H1 (cell line): ENCODE data around the gene SESN3. TPM values are rescaled to one million over a fixed set of nuclear protein-coding genes. Genes with fewer than 3 reads are reported as not detected.

Experiments used
- CTCF ChIA-PET: fragments of 300-600 bp; sonication (Branson Sonifier 250); formaldehyde crosslinking; loops from one replicate; lab custom pipeline; 2021; ENCODE audit not compliant: partially characterized antibody; lab: Charles Lee
- POLR2A ChIA-PET: fragments of 300-600 bp; sonication (Branson Sonifier 250); formaldehyde crosslinking; loops from one replicate; lab custom pipeline; 2021; ENCODE audit warnings: inconsistent platforms; ENCODE audit not compliant: partially characterized antibody; lab: Charles Lee
- DNase-seq, 2 experiments: peaks; one replicate each; pipeline versions ENCODE4 v3.0.0 to v3.0.0-alpha.2; 2010 to 2022; ENCODE audit warnings: low spot score in 2 of 2, low read depth in 1 of 2, mixed read lengths in 1 of 2
- FAIRE-seq: peaks from 2 replicates; lab custom pipeline; 2011; peaks lifted over from hg19 to GRCh38; lab: Jason Lieb, UNC
- H2AFZ ChIP-seq: 2 replicates; pipeline ENCODE4 v1.8.1; 2012; ENCODE audit warnings: low read length, inconsistent platforms
- H2AK5ac ChIP-seq: 2 replicates; pipeline ENCODE4 v1.6.1; 2013; ENCODE audit warnings: low read depth, low read length
- H2BK120ac ChIP-seq: replicated peaks from 2 replicates; pipeline ENCODE3; 2013; ENCODE audit warnings: low read depth, low read length, inconsistent platforms
- H2BK12ac ChIP-seq: 2 replicates; pipeline ENCODE4 v1.6.1; 2013; ENCODE audit warnings: low read depth, low read length
- H2BK15ac ChIP-seq: 2 replicates; pipeline ENCODE4 v1.6.1; 2013; ENCODE audit warnings: low read length
- H2BK20ac ChIP-seq: 2 replicates; pipeline ENCODE4 v1.6.1; 2013; ENCODE audit warnings: low read length
- H2BK5ac ChIP-seq: 2 replicates; pipeline ENCODE4 v1.6.1; 2013; ENCODE audit warnings: low read depth, low read length
- H3K14ac ChIP-seq: 2 replicates; pipeline ENCODE4 v1.6.1; 2013; ENCODE audit warnings: inconsistent platforms; ENCODE audit not compliant: insufficient read length
- H3K18ac ChIP-seq: 2 replicates; pipeline ENCODE4 v1.6.1; 2013; ENCODE audit warnings: low read length; ENCODE audit errors: extremely low read depth
- H3K23ac ChIP-seq: 2 replicates; pipeline ENCODE4 v1.6.1; 2013; ENCODE audit warnings: inconsistent platforms; ENCODE audit not compliant: insufficient read length
- H3K23me2 ChIP-seq: 2 replicates; pipeline ENCODE4 v1.6.1; 2013; ENCODE audit warnings: low read depth, low read length
- H3K27ac ChIP-seq: 2 replicates; pipeline ENCODE4 v1.6.1; 2011; ENCODE audit warnings: low read depth, low read length, inconsistent platforms
- H3K27me3 ChIP-seq, 4 experiments: replicated peaks in 1 of 4; 1 replicate in 1 of 4; 2 replicates in 3 of 4; pipeline versions ENCODE4 v1.6.1 to v1.8.1; 2011 to 2013; ENCODE audit warnings: low read length in 3 of 4, mild to moderate bottlenecking in 3 of 4, inconsistent platforms in 2 of 4, mixed read lengths in 2 of 4, moderate library complexity in 1 of 4; ENCODE audit not compliant: control insufficient read depth in 3 of 4, insufficient read depth in 3 of 4; ENCODE audit errors: extremely low read depth in 1 of 4
- H3K36me3 ChIP-seq, 4 experiments: 2 replicates each; pipeline versions ENCODE4 v1.6.1 to v1.8.1; 2011 to 2013; ENCODE audit warnings: mild to moderate bottlenecking in 4 of 4, low read length in 3 of 4, moderate library complexity in 2 of 4, control low read depth in 1 of 4, inconsistent platforms in 1 of 4; ENCODE audit not compliant: insufficient read depth in 4 of 4, control insufficient read depth in 2 of 4
- H3K4ac ChIP-seq: replicated peaks from 2 replicates; pipeline ENCODE3; 2013; ENCODE audit warnings: low read length, low read depth, mixed read lengths, inconsistent platforms; ENCODE audit not compliant: insufficient read length
- H3K4me1 ChIP-seq, 4 experiments: replicated peaks in 1 of 4; 1 replicate in 1 of 4; 2 replicates in 3 of 4; pipeline versions ENCODE4 v1.6.1 to v1.8.1; 2011 to 2013; ENCODE audit warnings: low read length in 3 of 4, inconsistent platforms in 2 of 4, mixed read lengths in 1 of 4; ENCODE audit not compliant: insufficient read depth in 4 of 4, control insufficient read depth in 3 of 4
- H3K4me2 ChIP-seq, 2 experiments: 2 replicates each; pipeline versions ENCODE4 v1.6.1 to v1.8.1; 2011 to 2013; ENCODE audit warnings: low read depth in 2 of 2, low read length in 2 of 2, control low read depth in 1 of 2, inconsistent platforms in 1 of 2, mild to moderate bottlenecking in 1 of 2; ENCODE audit not compliant: insufficient read depth in 1 of 2
- H3K4me3 ChIP-seq, 4 experiments: fragments of 200-600, 300-600 bp in 1 of 4; sonication (generic), shearing (Covaris generic), sonication (Bioruptor Twin) in 1 of 4; 2 replicates each; pipeline versions ENCODE4 v1.5.1 to v1.8.1; 2011 to 2016; ENCODE audit warnings: low read length in 4 of 4, low read depth in 3 of 4, control low read depth in 2 of 4, inconsistent platforms in 2 of 4, mild to moderate bottlenecking in 2 of 4, mixed read lengths in 1 of 4, moderate library complexity in 1 of 4; ENCODE audit not compliant: insufficient read depth in 2 of 4; ENCODE audit errors: extremely low read depth in 1 of 4
- H3K56ac ChIP-seq: replicated peaks from 2 replicates; pipeline ENCODE3; 2013; ENCODE audit warnings: low read depth, mild to moderate bottlenecking, mixed read lengths, low read length, inconsistent platforms; ENCODE audit not compliant: insufficient read length
- H3K79me1 ChIP-seq: 2 replicates; pipeline ENCODE4 v1.6.1; 2013; ENCODE audit warnings: low read depth, low read length, control low read depth
- H3K79me2 ChIP-seq, 2 experiments: 2 replicates each; pipeline versions ENCODE4 v1.6.1 to v1.8.1; 2012 to 2013; ENCODE audit warnings: low read length in 2 of 2, mild to moderate bottlenecking in 2 of 2, inconsistent platforms in 1 of 2; ENCODE audit not compliant: insufficient read depth in 2 of 2, control insufficient read depth in 1 of 2
- H3K9ac ChIP-seq, 4 experiments: replicated peaks in 1 of 4; 1 replicate in 1 of 4; 2 replicates in 3 of 4; pipeline versions ENCODE4 v1.6.1 to v1.8.1; 2011 to 2013; ENCODE audit warnings: low read depth in 3 of 4, low read length in 3 of 4, control low read depth in 2 of 4, mild to moderate bottlenecking in 2 of 4, moderate library complexity in 2 of 4, inconsistent platforms in 1 of 4; ENCODE audit errors: extremely low read depth in 1 of 4
- H3K9me3 ChIP-seq, 2 experiments: 2 replicates each; pipeline versions ENCODE4 v1.6.1 to v1.8.1; 2012 to 2013; ENCODE audit warnings: mild to moderate bottlenecking in 2 of 2, moderate library complexity in 2 of 2, control low read depth in 1 of 2, inconsistent platforms in 1 of 2, low read depth in 1 of 2, low read length in 1 of 2, mixed read lengths in 1 of 2; ENCODE audit not compliant: insufficient read depth in 2 of 2
- H4K20me1 ChIP-seq, 2 experiments: replicated peaks in 1 of 2; 2 replicates each; pipeline versions ENCODE3 to v1.8.1; 2011 to 2013; ENCODE audit warnings: inconsistent platforms in 2 of 2, low read length in 2 of 2, mild to moderate bottlenecking in 1 of 2; ENCODE audit not compliant: insufficient read depth in 2 of 2, control insufficient read depth in 1 of 2
- H4K5ac ChIP-seq: 2 replicates; pipeline ENCODE4 v1.6.1; 2013; ENCODE audit warnings: low read length, low read depth, mixed read lengths, inconsistent platforms; ENCODE audit not compliant: insufficient read length
- H4K8ac ChIP-seq: 2 replicates; pipeline ENCODE4 v1.8.0; 2013; ENCODE audit warnings: mild to moderate bottlenecking, moderate library complexity, low read length, inconsistent platforms; ENCODE audit not compliant: insufficient read depth; ENCODE audit errors: extremely low read depth
- H4K91ac ChIP-seq: replicated peaks from 2 replicates; pipeline ENCODE3; 2013; ENCODE audit warnings: low read length, mixed read lengths, inconsistent platforms; ENCODE audit not compliant: insufficient read length
- WGBS, 2 experiments: shearing (Covaris generic) in 1 of 2; methylation state at CpG; one replicate each; pipeline versions ENCODE4 v1.1.6 to v1.1.7; 2013 to 2015; ENCODE audit warnings: low lambda C conversion rate in 2 of 2, mixed read lengths in 2 of 2, inconsistent platforms in 1 of 2, low coverage in 1 of 2, missing lambda C conversion rate in 1 of 2; ENCODE audit not compliant: insufficient replicate concordance in 2 of 2, insufficient coverage in 1 of 2, insufficient read length in 1 of 2; ENCODE audit errors: extremely low coverage in 1 of 2, missing lambda C conversion rate in 1 of 2; 5-methylcytosine and 5-hydroxymethylcytosine counted together
- polyA plus RNA-seq, 7 experiments: library from polyadenylated mRNA; depleted of rRNA in 3 of 7; stranded (reverse) in 5 of 7; unstranded in 2 of 7; fragments of >200 nt in 5 of 7; fragments of 200-250 nt in 2 of 7; gene quantifications; 1 replicate in 5 of 7; 2 replicates in 1 of 7; 4 replicates in 1 of 7; pipeline versions ENCODE4 v1.2.1 to v1.2.3, GENCODE V29; 2011 to 2013; ENCODE audit warnings: missing spikeins in 2 of 7, mixed read lengths in 2 of 7
- total RNA-seq: library from RNA; stranded (reverse); fragmentation: NEBNext Ultra II Directional; extraction: Animal tissue kit (Norgen Biotek cat#: 25700); gene quantifications from 2 replicates; pipeline ENCODE4 v1.2.1, GENCODE V29; 2021

SESN3 gene
- total and polyA plus RNA-seq, 2 of the 8 experiments (the other 6 are each of a cell fraction or from before 2014, with no cell fraction given) = 10.2 to 31.1 TPM

- Histone ChIP-seq H4K5ac (no peak overlapping the region), H2BK12ac (no peak overlapping the region), H3K4me1 (peaks cover 0 to 13% (median 4%) of the 10 kb centered on the region in 4 experiments; a peak in 3 of 7 replicates), H2BK20ac (no peak overlapping the region), H2BK120ac (no peak overlapping the region), H3K18ac (no peak overlapping the region; the same call in 1 of the 2 replicates), H2BK15ac (no peak overlapping the region), H3K36me3 (no peaks in the 10 kb centered on the region), H3K9me3 (no peaks in the 10 kb centered on the region), H3K4ac (no peak overlapping the region), H2BK5ac (no peak overlapping the region), H4K91ac (no peak overlapping the region), H3K23me2 (peaks cover 12% of the 10 kb centered on the region), H3K56ac (no peak overlapping the region), H3K79me2 (peaks cover 0 to 54% of the 10 kb centered on the region in 2 experiments; a peak in 3 of 4 replicates), H3K4me3 (peak overlapping the region; percentile 92 to 97 (median 94)), H2AFZ (0 out of 2 replicates have a peak overlapping the region, but pooled peaks have one; percentile 63), H3K14ac (no peak overlapping the region), H4K8ac (no peak overlapping the region), H3K4me2 (peak overlapping the region; percentile 88 to 98), H3K79me1 (no peaks in the 10 kb centered on the region), H3K23ac (no peak overlapping the region), H3K27ac (no peak overlapping the region), H4K20me1 (no peaks in the 10 kb centered on the region), H3K9ac (peak overlapping the region; percentile 31 to 82 (median 60); a peak in 5 of 7 replicates), H3K27me3 (peaks cover 0 to 4% (median 0%) of the 10 kb centered on the region in 4 experiments; a peak in 3 of 7 replicates), H2AK5ac (no peak overlapping the region)
- FAIRE-seq (no peak), DNase-seq (peak in 1 of 2 experiments; percentile 66)
- CTCF ChIA-PET = interaction anchor here (0.8 to 1.3 kb wide), 7 partner anchors 15 to 475 kb away, joined by 3 to 5 read pairs (median 5); no protein-coding TSS in a partner anchor
- POLR2A ChIA-PET = interaction anchor here (1.1 to 1.9 kb wide), 5 partner anchors 13 to 163 kb away, joined by 3 to 7 read pairs (median 3); no protein-coding TSS in a partner anchor
- WGBS, 2 experiments = 1% methylated on average over 29 of the region's 42 CpGs; no CpG with 5 or more reads in 1 of the 2 experiments
Observed at GRCh38 chr11:95229993-95230809, 801 bp downstream of the SESN3 start.
